Mesendoderm (in vitro differentiated cells): Measurements from ENCODE around the gene DMRTC1B.
"Not testable (repeated sequence)": the region's sequence is repeated elsewhere in the genome, so short reads cannot be mapped to it uniquely, and the experiment has no call there.

ENCODE experiments used
- DNase-seq: peaks from one replicate; pipeline ENCODE4 v3.0.0; 2013
- H2AK5ac ChIP-seq: 2 replicates; pipeline ENCODE4 v1.6.1; 2013; ENCODE audit warnings: low read length, inconsistent platforms
- H2BK120ac ChIP-seq: 2 replicates; pipeline ENCODE4 v1.6.1; 2013; ENCODE audit warnings: low read depth, mild to moderate bottlenecking, low read length, moderate library complexity, mixed read lengths
- H2BK15ac ChIP-seq: replicated peaks from 2 replicates; pipeline ENCODE4 v1.6.1; 2013; ENCODE audit warnings: low read depth, mild to moderate bottlenecking, moderate library complexity
- H2BK5ac ChIP-seq: 2 replicates; pipeline ENCODE4 v1.6.1; 2013; ENCODE audit warnings: low read length, inconsistent platforms
- H3K18ac ChIP-seq: 2 replicates; pipeline ENCODE4 v1.6.1; 2013; ENCODE audit warnings: mild to moderate bottlenecking, low read length, mixed read lengths
- H3K23ac ChIP-seq: one replicate; pipeline ENCODE4 v1.6.1; 2013; ENCODE audit warnings: low read length
- H3K27ac ChIP-seq: 2 replicates; pipeline ENCODE4 v1.5.1; 2013; ENCODE audit warnings: low read depth, mild to moderate bottlenecking, inconsistent platforms, low read length, moderate library complexity
- H3K27me3 ChIP-seq: 2 replicates; pipeline ENCODE4 v1.6.1; 2013; ENCODE audit warnings: low read length, control low read depth, mild to moderate bottlenecking, inconsistent platforms; ENCODE audit not compliant: insufficient read depth, poor library complexity
- H3K36me3 ChIP-seq: 2 replicates; pipeline ENCODE4 v1.6.1; 2013; ENCODE audit warnings: low read length, inconsistent platforms; ENCODE audit not compliant: control insufficient read depth, insufficient read depth
- H3K4ac ChIP-seq: one replicate; pipeline ENCODE4 v1.6.1; 2013; ENCODE audit warnings: low read depth, mild to moderate bottlenecking, low read length, moderate library complexity
- H3K4me1 ChIP-seq: 2 replicates; pipeline ENCODE4 v1.6.1; 2013; ENCODE audit warnings: low read depth, low read length, inconsistent platforms; ENCODE audit not compliant: control insufficient read depth
- H3K4me2 ChIP-seq: 2 replicates; pipeline ENCODE4 v1.6.1; 2013; ENCODE audit warnings: low read length
- H3K4me3 ChIP-seq: 2 replicates; pipeline ENCODE4 v1.5.1; 2013; ENCODE audit warnings: mild to moderate bottlenecking, low read length
- H3K56ac ChIP-seq: one replicate; pipeline ENCODE4 v1.6.1; 2013; ENCODE audit warnings: low read length
- H3K79me1 ChIP-seq: 2 replicates; pipeline ENCODE4 v1.6.1; 2013; ENCODE audit warnings: low read length, inconsistent platforms
- H3K79me2 ChIP-seq: 2 replicates; pipeline ENCODE4 v1.6.1; 2013; ENCODE audit warnings: mild to moderate bottlenecking, low read length; ENCODE audit not compliant: control insufficient read depth, insufficient read depth
- H3K9ac ChIP-seq: 2 replicates; pipeline ENCODE4 v1.6.1; 2013; ENCODE audit warnings: low read length, inconsistent platforms
- H4K5ac ChIP-seq: one replicate; pipeline ENCODE4 v1.6.1; 2013; ENCODE audit warnings: low read length
- H4K8ac ChIP-seq: one replicate; pipeline ENCODE4 v1.6.1; 2013; ENCODE audit warnings: low read depth, mild to moderate bottlenecking, control low read depth, low read length, moderate library complexity
- WGBS: extraction: QIAGEN DNeasy Blood & Tissue Kit; methylation state at CpG from one replicate; pipeline ENCODE4 v1.1.7; 2013; ENCODE audit warnings: low lambda C conversion rate, missing lambda C conversion rate; ENCODE audit not compliant: insufficient coverage; ENCODE audit errors: extremely low coverage; 5-methylcytosine and 5-hydroxymethylcytosine counted together

Gene DMRTC1B

DNA sequence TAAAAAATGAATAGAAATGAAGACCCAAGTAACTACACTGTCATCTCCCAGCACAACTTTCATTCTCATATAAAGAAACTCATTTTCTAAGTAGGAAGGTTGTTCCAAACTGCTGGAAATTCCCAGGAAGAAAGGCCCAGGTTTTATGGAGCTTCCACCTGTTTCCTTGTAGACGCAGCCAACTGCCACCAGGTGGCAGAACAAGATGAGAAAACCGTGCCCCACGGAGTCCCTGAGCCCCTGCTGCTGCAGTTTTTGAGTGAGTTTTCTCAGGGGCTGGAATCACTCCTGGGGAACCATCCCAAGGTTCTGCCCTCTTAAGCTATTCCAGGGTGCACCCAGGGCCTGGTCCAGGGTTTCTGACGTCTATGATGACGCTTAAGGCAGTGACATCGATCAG, 7.3 kb downstream of the DMRTC1B start:
- not testable (repeated sequence) for H3K9ac ChIP-seq, H3K56ac ChIP-seq, H2AK5ac ChIP-seq, H4K5ac ChIP-seq, H3K18ac ChIP-seq, H3K79me1 ChIP-seq, H3K23ac ChIP-seq, H2BK120ac ChIP-seq, H2BK15ac ChIP-seq, H3K27ac ChIP-seq, H3K4ac ChIP-seq, H3K4me1 ChIP-seq, H3K4me2 ChIP-seq, H3K27me3 ChIP-seq, H4K8ac ChIP-seq, H3K79me2 ChIP-seq, H3K36me3 ChIP-seq, H2BK5ac ChIP-seq, DNase-seq, H3K4me3 ChIP-seq
- WGBS: no CpG with 5 or more reads among the region's 6 CpGs

DNA sequence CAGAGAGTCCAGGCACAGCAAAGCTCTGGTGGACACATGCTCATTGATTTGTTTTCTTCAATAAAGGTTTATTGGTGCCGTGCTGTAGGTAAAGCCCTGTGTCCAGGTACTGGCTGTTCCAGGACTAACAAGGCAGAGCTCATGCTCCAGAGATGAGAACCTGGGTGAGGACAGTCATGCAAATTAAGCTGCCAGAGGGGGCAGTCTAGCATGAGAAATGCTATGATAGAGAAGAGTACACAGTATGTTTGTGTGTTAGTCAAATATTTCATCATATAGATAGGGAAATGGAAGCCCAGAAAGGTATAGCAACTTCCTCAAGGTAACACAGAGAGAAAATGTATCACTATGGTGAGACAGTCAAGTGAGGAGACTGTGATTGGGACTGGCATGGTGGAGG, 11.5 kb downstream of the DMRTC1B start:
- H3K27me3 ChIP-seq, H3K4me2 ChIP-seq, H3K9ac ChIP-seq, H3K36me3 ChIP-seq, H3K4ac ChIP-seq, H4K8ac ChIP-seq, DNase-seq, H2BK5ac ChIP-seq, H3K79me1 ChIP-seq, H2AK5ac ChIP-seq, H2BK120ac ChIP-seq, H3K18ac ChIP-seq, H3K4me3 ChIP-seq, H3K27ac ChIP-seq, H2BK15ac ChIP-seq, H3K4me1 ChIP-seq, H3K56ac ChIP-seq, H4K5ac ChIP-seq, H3K23ac ChIP-seq, H3K79me2 ChIP-seq: not testable (repeated sequence)
- no CpG with 5 or more reads among the region's 1 CpG for WGBS

DNA sequence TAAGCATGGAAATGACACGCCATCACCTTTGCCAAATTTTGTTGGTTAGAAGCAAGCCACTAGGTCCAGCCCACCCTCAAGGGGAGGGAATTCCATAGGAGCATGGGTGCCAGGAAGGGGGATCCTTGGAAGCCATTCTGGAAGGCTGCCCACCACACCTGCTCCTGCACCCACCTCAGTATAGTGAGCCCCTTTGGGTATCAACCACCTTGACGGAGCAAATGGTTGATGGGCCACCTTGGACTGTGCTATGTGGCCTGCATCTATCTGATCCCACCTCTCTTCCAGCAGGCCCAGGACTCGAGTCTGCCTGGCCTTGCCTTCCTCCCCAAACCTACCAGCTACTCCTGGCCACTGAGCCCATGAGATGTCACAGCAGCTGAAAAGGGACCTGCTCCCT, 13.7 kb downstream of the DMRTC1B start:
- H4K8ac ChIP-seq, H2BK15ac ChIP-seq, H4K5ac ChIP-seq, H3K9ac ChIP-seq, H3K4me1 ChIP-seq, H3K27ac ChIP-seq, H2AK5ac ChIP-seq, H3K23ac ChIP-seq, DNase-seq, H3K4me3 ChIP-seq, H3K27me3 ChIP-seq, H3K4ac ChIP-seq, H3K4me2 ChIP-seq, H2BK5ac ChIP-seq, H2BK120ac ChIP-seq, H3K79me1 ChIP-seq, H3K56ac ChIP-seq, H3K79me2 ChIP-seq, H3K18ac ChIP-seq, H3K36me3 ChIP-seq: not testable (repeated sequence)
- no CpG with 5 or more reads among the region's 3 CpGs for WGBS

DNA sequence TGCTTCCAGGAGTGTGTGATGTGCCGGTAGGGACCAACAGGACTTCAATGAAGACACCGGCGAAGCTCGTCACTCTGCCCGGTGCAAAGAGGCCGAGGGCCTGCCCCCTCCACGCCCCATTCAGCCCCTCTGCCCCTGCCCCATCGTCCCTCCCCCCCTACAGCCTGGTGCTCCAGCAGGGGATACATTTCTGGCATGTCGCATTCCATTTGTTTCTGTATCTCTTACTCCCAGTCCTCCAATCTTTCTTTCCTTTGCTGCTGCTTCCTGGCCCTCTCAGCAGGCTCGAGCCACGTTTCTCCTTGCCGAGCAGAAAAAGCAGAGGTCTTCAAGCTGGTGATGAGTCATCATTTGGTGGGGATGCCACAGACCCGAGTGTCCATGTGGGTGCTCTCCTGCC, 31.4 kb downstream of the DMRTC1B start, which contains the start of gene FAM236D:
Gene FAM236D (minus strand): TSS at position 101 of the 400 bp plus-strand sequence. CDS start 100 bp downstream, at position 1.
- not testable (repeated sequence) for H3K27ac ChIP-seq, H2AK5ac ChIP-seq, H3K79me2 ChIP-seq, H2BK120ac ChIP-seq, H3K56ac ChIP-seq, H2BK5ac ChIP-seq, H3K27me3 ChIP-seq, H3K36me3 ChIP-seq, H4K8ac ChIP-seq, DNase-seq, H3K79me1 ChIP-seq, H3K4ac ChIP-seq, H3K23ac ChIP-seq, H3K4me1 ChIP-seq, H3K9ac ChIP-seq, H3K4me3 ChIP-seq, H3K4me2 ChIP-seq, H3K18ac ChIP-seq, H2BK15ac ChIP-seq, H4K5ac ChIP-seq
- no CpG with 5 or more reads among the region's 13 CpGs for WGBS

DNA sequence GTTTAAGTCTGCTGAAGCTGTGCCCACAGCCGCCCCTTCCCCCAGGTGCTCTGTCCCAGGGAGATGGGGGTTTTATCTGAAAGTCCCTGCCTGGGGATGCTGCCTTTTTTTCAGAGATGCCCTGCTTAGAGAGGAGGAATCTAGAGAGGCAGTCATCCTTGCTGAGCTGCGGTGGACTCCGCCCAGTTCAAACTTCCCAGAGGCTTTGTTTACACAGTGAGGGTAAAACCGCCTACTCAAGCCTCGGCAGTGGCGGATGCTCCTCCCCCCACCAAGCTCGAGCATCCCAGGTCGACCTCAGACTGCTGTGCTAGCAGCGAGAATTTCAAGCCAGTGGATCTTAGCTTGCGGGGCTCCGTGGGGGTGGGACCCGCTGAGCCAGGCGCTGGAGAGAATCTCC, 54.0 kb downstream of the DMRTC1B start:
- not testable (repeated sequence) for H3K27me3 ChIP-seq, H3K27ac ChIP-seq, H3K79me1 ChIP-seq, H3K18ac ChIP-seq, H3K4me1 ChIP-seq, H2AK5ac ChIP-seq, DNase-seq, H3K4me2 ChIP-seq, H4K8ac ChIP-seq, H2BK5ac ChIP-seq, H2BK15ac ChIP-seq, H3K4ac ChIP-seq, H2BK120ac ChIP-seq, H3K56ac ChIP-seq, H3K23ac ChIP-seq, H3K36me3 ChIP-seq, H3K79me2 ChIP-seq, H3K4me3 ChIP-seq, H4K5ac ChIP-seq, H3K9ac ChIP-seq
- no CpG with 5 or more reads among the region's 13 CpGs for WGBS

DNA sequence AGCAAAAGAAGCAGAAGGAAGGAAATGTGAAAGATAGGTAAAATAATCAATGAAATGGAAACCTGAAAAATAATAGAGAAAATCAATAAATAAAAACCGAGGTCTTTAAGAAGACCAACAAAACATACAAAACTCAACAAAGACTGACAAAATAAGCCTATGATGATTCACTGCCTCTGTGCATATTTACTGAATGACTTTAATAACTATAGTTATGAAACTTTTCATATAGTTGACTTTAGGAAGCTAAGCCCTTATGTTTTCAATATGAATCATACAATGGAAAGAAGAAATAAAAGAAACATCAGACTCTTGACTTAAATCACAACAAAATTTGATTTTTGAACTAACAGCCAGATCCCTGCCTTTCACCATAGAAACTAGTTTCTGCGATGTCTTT, 60.8 kb downstream of the DMRTC1B start:
- not testable (repeated sequence) for H3K4ac ChIP-seq, H3K79me1 ChIP-seq

More for the DNA sequence above, 60.8 kb downstream of the DMRTC1B start:
- not testable (repeated sequence) for DNase-seq, H4K8ac ChIP-seq, H3K27ac ChIP-seq, H2BK15ac ChIP-seq, H4K5ac ChIP-seq, H2BK5ac ChIP-seq, H3K9ac ChIP-seq, H3K4me2 ChIP-seq, H3K36me3 ChIP-seq, H3K23ac ChIP-seq, H3K4me3 ChIP-seq, H3K27me3 ChIP-seq, H3K4me1 ChIP-seq, H3K18ac ChIP-seq, H2BK120ac ChIP-seq, H2AK5ac ChIP-seq, H3K79me2 ChIP-seq, H3K56ac ChIP-seq
- no CpG with 5 or more reads among the region's 2 CpGs for whole genome bisulfite sequencing
